Measurements from ENCODE around the gene AMPD3.

The AMPD3 gene

DNA sequence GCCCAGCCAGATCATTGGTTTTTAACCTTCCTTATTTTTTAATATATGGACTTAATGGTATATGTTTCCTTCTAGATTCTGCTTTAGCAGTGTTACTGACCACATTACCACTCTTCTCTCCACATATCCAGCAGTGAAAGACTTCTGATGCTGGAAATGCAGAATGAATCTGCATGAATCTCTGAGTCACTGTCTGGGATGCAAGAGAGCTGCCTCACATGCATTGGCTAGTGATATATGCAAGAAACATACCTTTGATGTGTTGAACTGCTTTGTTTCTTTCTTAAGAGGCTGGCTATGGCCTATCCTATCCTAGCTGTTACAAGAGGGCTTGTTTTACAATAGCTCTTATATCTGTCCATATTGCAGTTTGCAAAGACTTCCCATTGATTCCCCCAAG, 16.6 kb upstream of the AMPD3 start:
- DNase-seq (ENCODE audit: low spot score): no peak

GRCh38 chr11:10439351-10439750, 15.7 kb upstream of the AMPD3 start:
- no peak for DNase-seq (ENCODE audit: low spot score)

- no peak for DNase-seq (ENCODE audit: low spot score)
Observed at GRCh38 chr11:10439924-10440323, 15.1 kb upstream of the AMPD3 start.

DNA sequence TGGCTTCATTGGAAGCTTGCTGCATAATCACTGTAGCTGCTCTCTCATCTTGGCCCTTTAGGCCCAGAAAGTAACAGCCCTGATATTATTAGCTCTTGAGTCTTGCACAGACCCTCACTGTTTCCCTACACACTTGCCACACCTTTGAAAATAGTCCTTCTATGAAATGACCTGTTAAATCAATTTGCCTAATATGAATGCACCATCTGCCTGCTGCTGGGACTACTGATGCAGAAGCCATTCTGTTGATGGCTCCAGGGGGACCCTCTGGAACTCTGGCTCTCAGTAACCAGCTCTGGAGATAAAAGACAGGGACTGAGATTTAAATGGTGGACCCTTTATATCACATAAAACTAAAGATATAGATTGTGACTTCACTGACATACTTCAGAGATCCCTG, 14.7 kb upstream of the AMPD3 start:
- no peak for DNase-seq (ENCODE audit: low spot score)

DNA sequence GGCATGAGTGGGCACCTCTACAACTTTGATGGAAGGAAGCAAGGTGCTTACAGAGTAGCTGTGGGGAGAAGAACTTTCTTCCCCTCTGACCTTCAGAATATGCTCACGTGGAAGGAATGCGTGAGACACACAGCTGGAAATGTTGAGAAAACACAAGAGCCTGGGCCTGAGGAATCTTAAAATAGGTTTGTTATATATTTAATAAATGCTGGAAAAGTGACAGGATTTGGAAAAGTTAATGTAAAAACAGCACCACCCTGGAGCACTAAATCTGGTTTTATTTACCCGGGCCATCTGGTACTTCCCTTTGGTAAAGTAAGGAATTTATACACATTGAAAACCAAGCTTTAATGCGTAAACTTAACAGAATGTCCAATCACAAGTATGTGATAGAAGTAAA, 14.0 kb upstream of the AMPD3 start:
- no peak for DNase-seq (ENCODE audit: low spot score)

GRCh38 chr11:10441652-10442503, 13.2 kb upstream of the AMPD3 start:
- DNase-seq (ENCODE audit: low spot score): no peak

DNA sequence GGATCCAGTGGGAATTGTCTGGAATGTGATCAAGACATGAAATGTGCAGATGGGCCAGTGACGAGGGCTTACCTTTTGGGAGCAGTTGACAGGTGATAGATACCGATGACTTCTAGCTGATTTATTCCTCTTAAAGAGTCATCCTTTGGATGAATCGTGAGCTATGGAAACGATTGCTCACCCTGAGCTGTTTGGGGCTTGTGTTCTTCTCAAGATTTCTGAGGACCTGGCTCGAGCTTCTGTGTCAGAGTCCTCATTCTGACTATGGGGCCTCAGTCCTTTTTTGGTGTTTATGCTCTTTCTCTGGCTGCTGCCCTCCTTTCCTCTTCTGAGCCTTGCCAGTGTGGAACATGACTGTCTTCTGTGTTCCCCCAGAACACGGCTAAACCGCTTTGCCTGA, 11.9 kb upstream of the AMPD3 start:
- no peak for DNase-seq (ENCODE audit: low spot score)

DNA sequence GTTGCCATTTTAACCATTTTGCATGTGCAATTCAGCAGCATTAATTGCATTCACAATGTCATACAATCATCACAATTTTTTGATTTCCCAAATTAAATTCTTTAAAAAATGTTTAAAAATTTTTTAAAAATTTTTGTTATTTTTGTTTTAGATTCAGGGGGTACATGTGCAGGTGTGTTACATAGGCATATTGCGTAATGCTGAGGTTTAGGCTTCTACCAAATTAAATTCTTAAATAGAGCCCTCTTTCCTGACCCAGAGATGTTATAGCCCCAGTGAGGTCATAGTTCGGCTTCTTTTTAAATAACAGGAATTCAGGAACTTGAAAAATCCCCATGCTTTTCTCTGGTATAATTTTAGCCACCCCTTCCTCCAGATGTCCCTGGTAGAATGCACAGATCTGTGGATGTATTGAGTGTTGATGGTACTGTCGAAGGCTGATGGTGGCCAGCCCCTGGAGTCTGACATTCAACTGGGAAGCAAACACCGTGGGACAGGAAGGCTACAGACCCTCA, 11.3 kb upstream of the AMPD3 start:
- DNase-seq (ENCODE audit: low spot score): no peak

DNA sequence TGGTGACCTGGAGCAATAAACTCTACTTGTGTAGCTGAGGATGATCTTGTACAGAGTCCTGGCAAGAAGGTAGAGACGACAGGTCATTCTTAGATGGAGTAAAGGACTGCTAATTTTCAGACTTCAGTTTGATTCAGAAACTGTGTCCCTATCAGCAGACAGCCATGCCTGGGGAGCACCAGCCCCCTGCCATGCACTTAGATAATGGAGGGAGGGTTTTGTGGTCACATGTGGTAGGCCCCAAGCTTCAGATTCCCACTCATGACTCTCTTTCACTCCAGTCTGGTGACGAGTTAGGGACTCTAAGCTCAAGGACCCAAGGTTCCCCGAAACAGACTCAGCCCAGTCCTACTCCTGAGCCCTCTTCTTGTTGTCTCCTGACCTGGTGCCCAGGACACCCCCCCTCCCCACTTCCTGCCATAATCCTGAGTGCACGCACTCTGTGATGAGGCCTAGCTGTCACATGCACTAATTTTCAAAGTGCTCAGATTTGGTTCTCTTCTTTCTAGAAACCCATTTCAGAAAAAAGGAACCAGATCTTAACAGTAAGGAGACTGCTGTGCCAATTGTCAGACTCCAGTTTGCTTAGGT, 10.2 kb upstream of the AMPD3 start:
- no peak for DNase-seq (ENCODE audit: low spot score)

DNA sequence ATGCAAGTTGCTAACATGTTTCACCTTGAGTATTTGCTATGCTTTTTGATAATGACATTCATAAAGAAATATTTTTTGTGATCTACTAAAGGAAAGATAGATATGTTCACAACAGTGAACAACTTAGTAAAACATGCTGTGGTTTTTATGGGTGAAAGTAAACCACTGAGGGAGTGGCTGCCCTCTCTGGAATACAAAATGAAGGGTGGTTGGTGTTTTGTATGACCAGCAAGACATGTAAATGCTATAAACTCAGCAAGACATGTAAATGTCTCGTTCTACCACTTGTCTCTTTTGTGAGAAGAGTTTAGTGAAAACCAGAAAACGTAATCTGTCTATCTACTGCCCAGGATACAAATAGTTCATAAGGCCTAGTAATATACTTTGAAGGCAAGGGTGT, 7.6 kb upstream of the AMPD3 start:
- no peak for DNase-seq (ENCODE audit: low spot score)

- no peak for DNase-seq (ENCODE audit: low spot score)
Observed at GRCh38 chr11:10450462-10451425, 4.3 kb upstream of the AMPD3 start.

DNA sequence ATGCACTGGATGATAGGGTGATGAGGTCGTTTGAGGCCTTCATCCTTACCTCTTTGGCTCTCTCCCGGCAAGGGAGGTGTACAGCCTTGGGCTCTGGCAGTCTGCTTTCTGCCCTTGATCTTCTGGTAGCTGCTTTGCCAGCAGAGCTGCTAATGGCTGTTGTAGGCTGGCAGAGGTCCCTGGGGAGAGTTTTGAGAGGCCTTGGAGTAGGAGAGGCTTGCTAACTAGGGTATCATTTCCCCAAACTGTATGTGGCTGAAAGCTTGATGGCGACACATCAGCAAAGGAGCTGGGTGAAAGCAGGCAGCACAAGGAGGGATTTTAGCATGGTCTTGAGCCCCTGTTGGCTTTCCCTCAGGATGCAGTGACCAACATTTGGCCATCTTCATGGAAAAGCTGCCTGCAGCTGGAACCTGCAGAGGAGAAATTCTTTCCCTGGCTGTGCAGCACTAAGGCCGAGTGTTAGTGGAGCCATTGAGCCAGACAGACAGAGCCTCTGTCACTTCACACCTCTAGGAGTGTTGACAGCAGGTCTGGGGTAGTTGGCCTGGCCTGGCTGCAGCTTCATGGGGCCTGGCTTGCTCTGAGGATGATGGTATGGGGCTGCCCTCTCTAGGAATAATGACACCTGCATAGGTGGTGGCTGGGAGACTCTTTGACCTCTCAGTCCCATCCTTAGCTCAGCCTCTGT, 3.5 kb upstream of the AMPD3 start:
- peak; percentile 59 for DNase-seq (ENCODE audit: low spot score)

DNA sequence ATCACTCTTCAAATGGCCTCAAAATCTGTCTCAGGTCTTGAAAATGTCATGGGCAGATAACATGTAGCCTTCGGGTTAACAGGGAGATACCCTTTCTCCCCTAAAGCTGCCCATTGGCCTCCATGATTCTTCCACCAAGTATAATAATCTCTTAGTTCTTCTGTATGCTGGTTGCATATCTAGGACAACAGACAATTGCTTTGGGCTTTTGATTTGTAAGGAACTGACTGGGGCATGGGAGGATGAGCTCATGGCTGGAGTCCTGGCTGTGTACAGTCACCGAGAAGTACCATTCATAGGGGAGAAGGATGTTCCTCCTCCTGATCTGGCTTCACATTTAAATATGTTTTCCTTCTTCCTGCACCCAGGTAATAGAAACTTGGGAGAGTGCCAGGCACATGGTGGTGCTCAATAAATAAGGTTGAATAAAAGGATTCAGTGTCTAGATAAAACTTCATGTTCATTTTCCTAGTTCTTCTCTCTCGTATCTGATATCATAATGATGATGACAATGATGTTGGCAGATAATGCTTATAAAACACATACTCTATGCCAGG, 2.8 kb upstream of the AMPD3 start:
- DNase-seq (ENCODE audit: low spot score): peak; percentile 89

GRCh38 chr11:10453261-10453660, 1.8 kb upstream of the AMPD3 start:
- DNase-seq (ENCODE audit: low spot score): no peak

DNA sequence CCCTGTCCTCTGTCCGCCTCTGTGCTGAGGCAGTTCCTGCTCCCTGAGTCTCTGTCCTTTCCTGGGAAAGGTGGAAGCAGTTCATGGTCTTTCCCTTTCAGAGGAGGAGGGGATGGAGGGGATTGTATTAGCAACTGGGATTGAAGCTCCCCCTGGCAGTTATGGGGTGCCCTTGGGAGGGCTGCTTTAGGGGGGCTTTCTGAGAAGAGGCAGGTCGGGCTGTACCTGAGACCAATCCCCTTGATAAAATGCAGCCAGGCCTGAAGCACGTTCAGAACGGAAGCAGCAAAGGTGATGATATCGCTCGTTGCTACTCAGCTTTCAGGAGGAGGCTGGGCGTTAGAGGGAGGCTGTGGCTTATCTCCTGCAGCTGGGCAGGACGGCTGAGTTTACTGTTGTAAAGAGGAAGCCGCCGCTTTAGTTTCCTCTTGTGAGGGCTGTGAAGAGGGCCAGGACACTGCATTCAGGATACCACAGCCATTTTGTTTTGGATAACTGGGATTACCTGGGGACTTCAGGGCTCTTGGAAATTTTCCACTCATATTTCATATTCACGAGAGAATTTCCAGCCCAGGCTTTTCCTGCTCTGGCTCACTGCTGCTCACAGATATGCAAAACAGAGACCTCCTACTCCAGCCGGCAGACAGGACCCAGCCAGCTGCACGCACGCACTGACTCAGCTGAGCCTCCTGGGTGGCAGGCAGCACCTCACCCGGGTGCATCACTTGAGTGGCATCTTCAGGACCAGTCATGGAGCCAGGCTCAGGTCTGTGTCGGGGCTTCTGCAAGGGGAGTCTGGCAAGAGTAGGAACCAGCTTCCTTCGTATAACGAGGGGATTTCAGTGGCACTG, 798 bp downstream of the AMPD3 start:
- DNase-seq (ENCODE audit: low spot score): peak; percentile 60

- peak; percentile 64 for DNase-seq (ENCODE audit: low spot score)
Observed at GRCh38 chr11:10456519-10456918, 1.5 kb downstream of the AMPD3 start.

GRCh38 chr11:10457901-10458300, 2.8 kb downstream of the AMPD3 start:
- DNase-seq (ENCODE audit: low spot score): no peak

GRCh38 chr11:10459029-10459970, 4.2 kb downstream of the AMPD3 start:
- peak; percentile 46 for DNase-seq (ENCODE audit: low spot score)

DNA sequence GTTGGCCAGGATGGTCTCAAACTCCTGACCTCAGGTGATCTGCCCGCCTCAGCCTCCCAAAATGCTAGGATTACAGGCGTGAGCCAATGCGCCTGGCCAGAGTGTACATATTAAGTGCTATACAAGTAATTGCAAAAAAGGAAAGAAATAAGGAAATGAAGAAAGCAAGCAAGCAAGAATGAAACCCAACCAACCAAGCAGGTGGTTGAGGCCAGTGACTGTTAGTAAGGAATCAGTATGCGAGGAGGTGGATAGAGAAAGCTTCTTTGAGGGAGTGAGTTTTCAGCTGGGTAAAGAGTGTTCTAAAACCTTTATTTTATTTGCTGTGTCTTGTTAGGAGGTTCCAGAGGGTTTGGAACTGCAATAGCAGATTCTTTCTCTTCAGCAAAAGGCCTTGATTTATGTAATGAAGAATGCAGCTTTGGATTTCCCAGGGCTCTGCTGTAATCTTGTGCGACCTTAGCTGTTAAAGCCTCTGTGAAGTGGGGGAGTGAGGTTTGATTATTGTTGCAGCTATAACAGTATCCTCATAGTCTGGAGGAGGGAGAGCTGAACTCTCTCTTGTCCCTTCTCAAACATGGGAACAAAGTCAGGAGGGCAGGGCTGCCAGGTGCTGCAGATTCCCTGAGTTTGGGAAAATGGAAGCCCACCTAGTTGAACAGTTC, 5.7 kb downstream of the AMPD3 start:
- no peak for DNase-seq (ENCODE audit: low spot score)
